ENCODE measurements around the gene PABPN1.
A peak's percentile ranks its signal among the peaks of the same experiment; 100 is the strongest.

PABPN1 gene

GRCh38 chr14:23284654-23285529 lies 36.4 kb upstream of the PABPN1 start:
- Histone ChIP-seq H2AK5ac (ENCODE audit: low read length) (no peak overlapping the region), H3K18ac (ENCODE audit: low read length) (peak overlapping the region; percentile 77), H4K8ac (ENCODE audit: low read depth, low read length) (no peak overlapping the region), H3K23ac (ENCODE audit: low read length) (no peak overlapping the region), H2BK120ac (ENCODE audit: low read depth, low read length) (no peak overlapping the region), H3K56ac (ENCODE audit: low read length) (peak overlapping the region; percentile 91), H3K4ac (ENCODE audit: low read depth, low read length) (peak overlapping the region; percentile 64), H3K4me3 (ENCODE audit: low read length) (peak overlapping the region; percentile 83), H3K27me3 (ENCODE audit: insufficient read depth, low read length, poor library complexity) (peaks cover 4% of the 10 kb centered on the region), H2BK15ac (replicated peaks; ENCODE audit: low read depth) (no peak overlapping the region), H3K4me2 (ENCODE audit: low read length) (peak overlapping the region; percentile 75), H3K79me2 (ENCODE audit: control insufficient read depth, insufficient read depth, low read length) (peaks cover 4% of the 10 kb centered on the region), H3K27ac (ENCODE audit: low read depth, low read length) (no peak overlapping the region), H2BK5ac (ENCODE audit: low read length) (no peak overlapping the region), H3K4me1 (ENCODE audit: control insufficient read depth, low read depth, low read length) (peaks cover 7% of the 10 kb centered on the region), H3K9ac (ENCODE audit: low read length) (peak overlapping the region; percentile 94), H4K5ac (ENCODE audit: low read length) (no peak overlapping the region), H3K79me1 (ENCODE audit: low read length) (peaks cover 2% of the 10 kb centered on the region), H3K36me3 (ENCODE audit: control insufficient read depth, insufficient read depth, low read length) (no peaks in the 10 kb centered on the region)
- no peak for DNase-seq
- no CpG with 5 or more reads among the region's 9 CpGs for WGBS (ENCODE audit: extremely low coverage, insufficient coverage, low lambda C conversion rate)

DNA sequence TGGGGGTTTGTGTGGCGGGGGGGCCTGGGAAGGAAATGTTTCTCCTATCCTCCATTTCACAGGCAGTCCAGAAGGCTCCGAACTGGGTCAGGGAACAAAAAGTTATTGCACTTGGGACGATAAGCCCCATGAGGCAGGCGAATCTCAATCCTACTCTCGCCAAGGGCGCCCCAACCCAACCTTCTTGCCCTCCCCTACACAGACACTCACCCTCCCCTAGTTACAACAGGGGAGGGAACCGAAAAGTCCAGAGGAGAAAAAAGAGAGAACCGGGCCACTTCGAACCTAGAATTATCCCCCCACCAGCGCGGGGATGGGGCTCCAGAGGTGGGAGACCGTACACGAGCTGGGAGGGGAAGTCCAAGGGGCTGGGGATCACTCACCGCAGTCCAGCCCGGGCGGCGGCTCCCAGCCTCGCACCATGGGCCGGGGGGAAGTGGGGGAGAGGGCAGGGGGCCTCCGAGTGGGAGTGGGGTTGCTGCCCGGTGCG lies 35.7 kb upstream of the PABPN1 start:
- H2BK15ac ChIP-seq (replicated peaks; ENCODE audit: low read depth), result no peak overlapping the region
- DNase-seq, result no peak
- peak overlapping the region; percentile 91 for H3K56ac ChIP-seq (ENCODE audit: low read length)
- H3K79me2 ChIP-seq (ENCODE audit: control insufficient read depth, insufficient read depth, low read length), result peaks cover 4% of the 10 kb centered on the region
- peaks cover 4% of the 10 kb centered on the region for H3K27me3 ChIP-seq (ENCODE audit: insufficient read depth, low read length, poor library complexity)
- peaks cover 2% of the 10 kb centered on the region for H3K79me1 ChIP-seq (ENCODE audit: low read length)
- H3K36me3 ChIP-seq (ENCODE audit: control insufficient read depth, insufficient read depth, low read length), result no peaks in the 10 kb centered on the region
- no peak overlapping the region for H3K23ac ChIP-seq (ENCODE audit: low read length)
- H2BK120ac ChIP-seq (ENCODE audit: low read depth, low read length), result no peak overlapping the region
- H3K18ac ChIP-seq (ENCODE audit: low read length), result peak overlapping the region; percentile 77
- H3K9ac ChIP-seq (ENCODE audit: low read length), result peak overlapping the region; percentile 94
- H4K8ac ChIP-seq (ENCODE audit: low read depth, low read length), result no peak overlapping the region
- H3K27ac ChIP-seq (ENCODE audit: low read depth, low read length), result no peak overlapping the region
- H4K5ac ChIP-seq (ENCODE audit: low read length), result no peak overlapping the region
- H3K4me1 ChIP-seq (ENCODE audit: control insufficient read depth, low read depth, low read length), result peaks cover 4% of the 10 kb centered on the region
- H2AK5ac ChIP-seq (ENCODE audit: low read length), result no peak overlapping the region
- no CpG with 5 or more reads among the region's 22 CpGs for WGBS (ENCODE audit: extremely low coverage, insufficient coverage, low lambda C conversion rate)
- H3K4me3 ChIP-seq (ENCODE audit: low read length), result peak overlapping the region; percentile 83
- no peak overlapping the region for H2BK5ac ChIP-seq (ENCODE audit: low read length)
- H3K4ac ChIP-seq (ENCODE audit: low read depth, low read length), result peak overlapping the region; percentile 64
- peak overlapping the region; percentile 75 for H3K4me2 ChIP-seq (ENCODE audit: low read length)

DNA sequence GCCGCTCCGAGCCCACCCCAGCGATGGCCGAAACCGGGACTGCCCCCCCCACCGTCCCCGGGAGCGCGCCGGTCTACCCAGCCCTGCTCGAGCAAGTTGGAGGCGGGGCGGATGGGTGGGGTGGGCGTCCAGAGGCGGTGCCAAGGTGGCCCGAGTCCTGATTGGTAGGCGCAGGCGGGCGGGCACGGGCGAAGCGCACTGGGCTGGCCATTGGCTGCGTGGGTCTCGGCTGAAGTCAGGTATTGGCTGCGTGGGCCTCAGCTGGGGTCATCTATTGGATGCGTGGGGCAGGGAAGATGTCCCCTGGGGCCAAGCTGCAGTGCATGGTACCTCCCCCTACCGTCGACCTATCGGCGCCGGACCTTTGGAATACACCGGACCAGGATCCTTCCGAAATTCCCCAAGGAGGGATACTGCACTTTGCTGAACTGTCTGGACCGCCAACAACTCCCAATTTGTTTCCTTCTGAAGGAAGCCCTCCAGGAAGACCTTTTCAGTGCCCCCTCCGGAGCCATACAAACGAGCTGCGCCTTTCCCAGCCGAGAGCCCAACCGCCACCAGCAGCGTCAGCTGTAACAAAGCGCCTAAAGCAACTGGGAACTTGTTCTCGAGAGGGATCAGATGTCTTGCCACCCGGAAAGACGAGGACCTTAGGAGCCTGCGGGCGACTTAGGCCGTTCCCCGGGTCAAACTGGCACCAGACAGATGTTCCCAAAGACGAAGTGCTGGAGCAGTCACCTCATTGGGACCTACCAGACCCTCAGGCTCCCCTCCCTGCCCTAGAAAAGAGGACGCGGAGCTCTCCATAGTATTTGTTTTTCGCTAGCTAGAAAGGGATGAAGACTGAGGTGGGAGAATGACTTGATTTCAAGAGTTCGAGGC lies 35.0 kb upstream of the PABPN1 start, which contains the start of gene HOMEZ:
HOMEZ (minus strand) TSS at position 113 of the 882 bp plus-strand sequence. CDS start 180 bp downstream, outside the sequence.
- Histone ChIP-seq H3K56ac (ENCODE audit: low read length) (peak within 1 kb of the TSS; percentile 91), H3K9ac (ENCODE audit: low read length) (peak within 1 kb of the TSS; percentile 94), H2BK5ac (ENCODE audit: low read length) (peak within 1 kb of the TSS; percentile 27), H4K8ac (ENCODE audit: low read depth, low read length) (no peak within 1 kb of the TSS), H3K18ac (ENCODE audit: low read length) (peak within 1 kb of the TSS; percentile 77), H3K4me3 (ENCODE audit: low read length) (peak within 1 kb of the TSS; percentile 83), H2BK120ac (ENCODE audit: low read depth, low read length) (no peak within 1 kb of the TSS), H3K4ac (ENCODE audit: low read depth, low read length) (peak within 1 kb of the TSS; percentile 64), H3K4me2 (ENCODE audit: low read length) (peak within 1 kb of the TSS; percentile 75), H3K23ac (ENCODE audit: low read length) (no peak within 1 kb of the TSS), H3K27me3 (ENCODE audit: insufficient read depth, low read length, poor library complexity) (peaks cover 4% of the 10 kb centered on the region), H4K5ac (ENCODE audit: low read length) (no peak within 1 kb of the TSS), H3K27ac (ENCODE audit: low read depth, low read length) (peak within 1 kb of the TSS; percentile 76), H3K79me1 (ENCODE audit: low read length) (peaks cover 2% of the 10 kb centered on the region), H3K36me3 (ENCODE audit: control insufficient read depth, insufficient read depth, low read length) (no peaks in the 10 kb centered on the region), H2BK15ac (replicated peaks; ENCODE audit: low read depth) (no peak within 1 kb of the TSS), H2AK5ac (ENCODE audit: low read length) (peak within 1 kb of the TSS; percentile 14), H3K4me1 (ENCODE audit: control insufficient read depth, low read depth, low read length) (peaks cover 4% of the 10 kb centered on the region), H3K79me2 (ENCODE audit: control insufficient read depth, insufficient read depth, low read length) (peaks cover 4% of the 10 kb centered on the region)
- peak; percentile 99 for DNase-seq
- WGBS (ENCODE audit: extremely low coverage, insufficient coverage, low lambda C conversion rate), result no CpG with 5 or more reads among the region's 53 CpGs

DNA sequence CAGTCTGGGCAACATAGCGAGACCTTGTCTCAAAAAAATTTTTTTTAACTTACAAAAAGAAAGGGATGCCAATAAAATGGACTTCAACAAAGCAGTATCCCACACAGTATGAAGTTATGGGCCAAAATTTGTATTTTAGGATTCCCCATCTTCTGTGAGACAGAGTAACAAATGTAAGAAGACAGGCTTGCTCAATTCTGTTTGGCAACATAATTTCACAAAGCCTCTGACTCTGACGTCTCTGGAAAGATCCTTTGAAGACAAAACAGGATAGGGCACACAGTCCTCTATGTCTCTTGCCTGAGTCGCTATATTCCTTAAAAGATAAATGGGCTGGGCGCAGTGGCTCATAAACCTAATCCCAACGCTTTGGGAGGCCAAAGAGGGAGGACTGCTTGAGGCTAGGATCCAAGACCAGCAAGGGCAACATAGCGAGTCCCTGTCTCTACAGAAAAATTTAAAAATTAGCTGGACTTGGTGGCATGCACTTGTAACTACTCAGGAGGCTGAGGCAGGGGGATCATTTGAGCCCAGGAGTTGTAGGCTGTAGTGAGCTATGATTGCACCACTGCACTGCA lies 34.3 kb upstream of the PABPN1 start:
- peaks cover 4% of the 10 kb centered on the region for H3K4me1 ChIP-seq (ENCODE audit: control insufficient read depth, low read depth, low read length)
- H2BK5ac ChIP-seq (ENCODE audit: low read length), result no peak overlapping the region
- H3K18ac ChIP-seq (ENCODE audit: low read length), result peak overlapping the region; percentile 73
- H3K23ac ChIP-seq (ENCODE audit: low read length), result no peak overlapping the region
- no peak overlapping the region for H3K4ac ChIP-seq (ENCODE audit: low read depth, low read length)
- H3K79me1 ChIP-seq (ENCODE audit: low read length), result peaks cover 2% of the 10 kb centered on the region
- no peak overlapping the region for H4K5ac ChIP-seq (ENCODE audit: low read length)
- peaks cover 4% of the 10 kb centered on the region for H3K27me3 ChIP-seq (ENCODE audit: insufficient read depth, low read length, poor library complexity)
- no peak overlapping the region for H4K8ac ChIP-seq (ENCODE audit: low read depth, low read length)
- WGBS (ENCODE audit: extremely low coverage, insufficient coverage, low lambda C conversion rate), result no CpG with 5 or more reads among the region's 6 CpGs
- H3K4me3 ChIP-seq (ENCODE audit: low read length), result no peak overlapping the region
- no peak for DNase-seq
- H3K36me3 ChIP-seq (ENCODE audit: control insufficient read depth, insufficient read depth, low read length), result no peaks in the 10 kb centered on the region
- H3K79me2 ChIP-seq (ENCODE audit: control insufficient read depth, insufficient read depth, low read length), result peaks cover 4% of the 10 kb centered on the region
- no peak overlapping the region for H2BK120ac ChIP-seq (ENCODE audit: low read depth, low read length)
- peak overlapping the region; percentile 76 for H3K56ac ChIP-seq (ENCODE audit: low read length)
- no peak overlapping the region for H2BK15ac ChIP-seq (replicated peaks; ENCODE audit: low read depth)
- peak overlapping the region; percentile 68 for H3K4me2 ChIP-seq (ENCODE audit: low read length)
- peak overlapping the region; percentile 76 for H3K27ac ChIP-seq (ENCODE audit: low read depth, low read length)
- peak overlapping the region; percentile 14 for H2AK5ac ChIP-seq (ENCODE audit: low read length)
- H3K9ac ChIP-seq (ENCODE audit: low read length), result peak overlapping the region; percentile 65

- no peaks in the 10 kb centered on the region for H3K27me3 ChIP-seq (ENCODE audit: insufficient read depth, low read length, poor library complexity)
- WGBS (ENCODE audit: extremely low coverage, insufficient coverage, low lambda C conversion rate), result no CpG with 5 or more reads among the region's 24 CpGs
These were observed 26.3 kb upstream of the PABPN1 start for GRCh38 chr14:23294734-23295561.

More at GRCh38 chr14:23294734-23295561, 26.3 kb upstream of the PABPN1 start:
- peak; percentile 65 for DNase-seq
- no peak overlapping the region for H3K23ac ChIP-seq (ENCODE audit: low read length)
- no peak overlapping the region for H3K4me3 ChIP-seq (ENCODE audit: low read length)
- no peak overlapping the region for H4K5ac ChIP-seq (ENCODE audit: low read length)
- H2AK5ac ChIP-seq (ENCODE audit: low read length), result no peak overlapping the region
- H3K36me3 ChIP-seq (ENCODE audit: control insufficient read depth, insufficient read depth, low read length), result no peaks in the 10 kb centered on the region
- no peak overlapping the region for H2BK120ac ChIP-seq (ENCODE audit: low read depth, low read length)
- peak overlapping the region; percentile 28 for H3K9ac ChIP-seq (ENCODE audit: low read length)
- no peaks in the 10 kb centered on the region for H3K4me1 ChIP-seq (ENCODE audit: control insufficient read depth, low read depth, low read length)
- H3K18ac ChIP-seq (ENCODE audit: low read length), result no peak overlapping the region
- H2BK15ac ChIP-seq (replicated peaks; ENCODE audit: low read depth), result no peak overlapping the region
- H3K27ac ChIP-seq (ENCODE audit: low read depth, low read length), result no peak overlapping the region
- no peak overlapping the region for H3K4me2 ChIP-seq (ENCODE audit: low read length)
- H3K4ac ChIP-seq (ENCODE audit: low read depth, low read length), result no peak overlapping the region
- no peaks in the 10 kb centered on the region for H3K79me1 ChIP-seq (ENCODE audit: low read length)
- H2BK5ac ChIP-seq (ENCODE audit: low read length), result no peak overlapping the region
- H3K56ac ChIP-seq (ENCODE audit: low read length), result no peak overlapping the region
- no peak overlapping the region for H4K8ac ChIP-seq (ENCODE audit: low read depth, low read length)
- no peaks in the 10 kb centered on the region for H3K79me2 ChIP-seq (ENCODE audit: control insufficient read depth, insufficient read depth, low read length)
